ENCODE measurements around the gene CEP57L1. TPM values are rescaled to one million over a fixed set of nuclear protein-coding genes. Genes with fewer than 3 reads are reported as not detected.

The CEP57L1 gene
- total and polyA plus RNA-seq, 7 donors, result 5.1 to 20.7 (median 6.4) TPM

- WGBS, 3 donors, result 47 to 67% (median 49%) methylated on average over 5 of the region's 5 CpGs
Observed at GRCh38 chr6:109117346-109118035, 22.2 kb downstream of the CEP57L1 start.

GRCh38 chr6:109118337-109118736, 23.0 kb downstream of the CEP57L1 start:
- H3K36me3 ChIP-seq (ENCODE audit: insufficient read depth in 1 of 2, low read depth in 1 of 2), result no peaks in the 10 kb centered on the region
- H3K4me3 ChIP-seq, result no peak overlapping the region
- WGBS, 3 donors, result 42 to 52% (median 43%) methylated on average over 5 of the region's 5 CpGs
- no peaks in the 10 kb centered on the region for H3K27me3 ChIP-seq (ENCODE audit: insufficient read depth in 3 of 3, low read length in 2 of 3)
- intact Hi-C loops (cut with DNase I), result loop anchor here in 1 of 2 donors (5.0 kb wide), 1 partner anchor 49 kb away; no protein-coding TSS in a partner anchor
- H3K27ac ChIP-seq, result peak overlapping the region; percentile 8
- peaks cover 35% of the 10 kb centered on the region for H3K4me1 ChIP-seq
- ATAC-seq (no peak), DNase-seq (no peak)
- TF ChIP-seq CTCF (IDR thresholded peaks at IDR 0.05), result no peak
- H3K9me3 ChIP-seq, result no peaks in the 10 kb centered on the region

More at GRCh38 chr6:109117346-109118035, 22.2 kb downstream of the CEP57L1 start:
- ATAC-seq (peak in 2 of 4 donors; percentile 27 to 34), DNase-seq (no peak)
- Histone ChIP-seq H3K4me1 (peaks cover 35% of the 10 kb centered on the region), H3K36me3 (ENCODE audit: insufficient read depth in 1 of 2, low read depth in 1 of 2) (no peaks in the 10 kb centered on the region), H3K27ac (peak overlapping the region; percentile 8), H3K9me3 (no peaks in the 10 kb centered on the region), H3K4me3 (no peak overlapping the region), H3K27me3 (ENCODE audit: insufficient read depth in 3 of 3, low read length in 2 of 3) (no peaks in the 10 kb centered on the region)
- intact Hi-C loops (cut with DNase I), result loop anchor here in 1 of 2 donors (5.0 kb wide), 1 partner anchor 50 kb away; no protein-coding TSS in a partner anchor
- TF ChIP-seq CTCF (IDR thresholded peaks at IDR 0.05), result no peak

- intact Hi-C loops (cut with DNase I), result loop anchor here in 1 of 2 donors (5.0 kb wide), 1 partner anchor 48 kb away; no protein-coding TSS in a partner anchor
- no peaks in the 10 kb centered on the region for H3K36me3 ChIP-seq (ENCODE audit: insufficient read depth in 1 of 2, low read depth in 1 of 2)
- no peak overlapping the region for H3K4me3 ChIP-seq
- peaks cover 35% of the 10 kb centered on the region for H3K4me1 ChIP-seq
- TF ChIP-seq CTCF (IDR thresholded peaks at IDR 0.05), result no peak
- ATAC-seq (no peak), DNase-seq (no peak)
- H3K27me3 ChIP-seq (ENCODE audit: insufficient read depth in 3 of 3, low read length in 2 of 3), result no peaks in the 10 kb centered on the region
- WGBS, 3 donors, result 79 to 83% (median 83%) methylated on average over 3 of the region's 3 CpGs
- H3K9me3 ChIP-seq, result no peaks in the 10 kb centered on the region
- H3K27ac ChIP-seq, result no peak overlapping the region
Observed at GRCh38 chr6:109118871-109119354, 23.6 kb downstream of the CEP57L1 start.

DNA sequence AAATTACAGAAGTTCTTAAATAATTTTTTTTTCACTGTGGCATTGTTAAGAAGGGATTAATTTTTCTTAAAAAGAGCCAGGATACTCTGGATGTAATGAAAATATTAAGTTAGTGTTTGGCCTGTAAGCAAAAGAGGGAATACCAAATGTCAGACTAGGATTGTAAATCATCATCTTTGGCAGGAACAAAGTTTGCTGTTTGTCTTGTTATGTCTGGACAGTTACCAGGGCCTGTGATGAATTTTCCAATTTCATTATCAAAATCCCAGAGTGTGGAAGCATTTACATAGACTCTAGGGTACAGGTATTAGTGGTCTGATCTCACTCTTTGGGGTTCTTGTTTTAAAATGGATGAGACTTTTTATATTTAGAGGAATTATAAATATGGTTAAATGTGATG, 26.1 kb downstream of the CEP57L1 start:
- Histone ChIP-seq H3K36me3 (ENCODE audit: insufficient read depth in 1 of 2, low read depth in 1 of 2) (no peaks in the 10 kb centered on the region), H3K9me3 (no peaks in the 10 kb centered on the region), H3K27ac (peak overlapping the region; percentile 3), H3K4me1 (peaks cover 35% of the 10 kb centered on the region), H3K27me3 (ENCODE audit: insufficient read depth in 3 of 3, low read length in 2 of 3) (no peaks in the 10 kb centered on the region), H3K4me3 (no peak overlapping the region)
- intact Hi-C loops (cut with DNase I), result no loop called here
- no peak for TF ChIP-seq CTCF (IDR thresholded peaks at IDR 0.05)
- ATAC-seq, result peak in 1 of 4 donors; percentile 59
- no peak for DNase-seq

Data from psoas muscle (tissue), 8 donors.